Gastroesophageal sphincter (tissue), 4 donors: Measurements from ENCODE around the gene SMIM45.

ENCODE experiments used
- ATAC-seq: fragments of 150-250 bp; one replicate; pipeline ENCODE4 v1.9.1; 2016; ENCODE audit warnings: mild to moderate bottlenecking, moderate library complexity
- H3K27ac ChIP-seq, 4 donors: fragments of 200-600 bp; sonication (generic) in 3 of 4; 1 replicate in 3 of 4; 2 replicates in 1 of 4; pipeline ENCODE4 v1.5.1; 2016 to 2019
- H3K27me3 ChIP-seq: fragments of 200-600 bp; sonication (generic); one replicate; pipeline ENCODE4 v1.5.1; 2019
- H3K36me3 ChIP-seq, 2 donors: fragments of 200-600 bp; sonication (generic); one replicate each; pipeline ENCODE4 v1.5.1; 2019; ENCODE audit warnings: control low read depth in 1 of 2
- H3K4me1 ChIP-seq, 3 donors: fragments of 200-600 bp; sonication (generic); 1 replicate in 2 of 3; 2 replicates in 1 of 3; pipeline ENCODE4 v1.5.1; 2016 to 2019; ENCODE audit warnings: control low read depth in 2 of 3
- H3K4me3 ChIP-seq, 2 donors: fragments of 200-600 bp; sonication (generic); one replicate each; pipeline ENCODE4 v1.5.1; 2019; ENCODE audit warnings: mild to moderate bottlenecking in 1 of 2, moderate library complexity in 1 of 2
- H3K9me3 ChIP-seq, 3 donors: fragments of 200-600 bp; sonication (generic); one replicate each; pipeline ENCODE4 v1.5.1; 2017 to 2019; ENCODE audit warnings: control low read depth in 2 of 3
- CTCF ChIP-seq, 4 experiments: fragments of 200-600 bp in 2 of 4; fragments of 450-650 bp in 2 of 4; sonication (generic) in 1 of 4; IDR thresholded peaks; one replicate each; pipeline ENCODE4 v1.5.1; 2017 to 2019; ENCODE audit warnings: antibody characterized with exemption in 4 of 4, mild to moderate bottlenecking in 2 of 4, moderate library complexity in 2 of 4
- EP300 ChIP-seq: sonication (generic); formaldehyde crosslinking; IDR thresholded peaks from one replicate; pipeline ENCODE4 v1.6.1; 2017; ENCODE audit warnings: antibody characterized with exemption, mild to moderate bottlenecking
- POLR2A ChIP-seq, 2 donors: fragments of 450-650 bp; IDR thresholded peaks; one replicate each; pipeline ENCODE4 v1.6.1; 2017; ENCODE audit warnings: antibody characterized with exemption in 2 of 2, mild to moderate bottlenecking in 2 of 2, moderate library complexity in 1 of 2
- POLR2AphosphoS5 ChIP-seq: sonication (generic); formaldehyde crosslinking; IDR thresholded peaks from one replicate; pipeline ENCODE4 v1.6.1; 2017; ENCODE audit warnings: antibody characterized with exemption
- WGBS, 2 donors: methylation state at CpG; one replicate each; pipeline ENCODE4 v1.1.5; 2018; ENCODE audit warnings: low coverage in 1 of 2; 5-methylcytosine and 5-hydroxymethylcytosine counted together

The SMIM45 gene

GRCh38 chr22:41974691-41975290, 22.8 kb downstream of the SMIM45 start:
- Histone ChIP-seq H3K4me3 (no peak overlapping the region), H3K27me3 (peaks cover 85% of the 10 kb centered on the region), H3K27ac (no peak overlapping the region), H3K36me3 (no peaks in the 10 kb centered on the region), H3K9me3 (no peaks in the 10 kb centered on the region), H3K4me1 (peaks cover 0 to 16% (median 9%) of the 10 kb centered on the region in 3 donors)
- no peak for ATAC-seq
- 49 to 52% methylated on average over 5 to 7 of the region's 10 CpGs for WGBS, 2 donors
- TF ChIP-seq CTCF (IDR thresholded peaks at IDR 0.05) (no peak), POLR2AphosphoS5 (no peak), EP300 (no peak), POLR2A (IDR thresholded peaks at IDR 0.05) (no peak)

GRCh38 chr22:41975299-41976069, 23.5 kb downstream of the SMIM45 start:
- Histone ChIP-seq H3K36me3 (no peaks in the 10 kb centered on the region), H3K4me1 (peaks cover 0 to 16% (median 9%) of the 10 kb centered on the region in 3 donors), H3K9me3 (no peaks in the 10 kb centered on the region), H3K27me3 (peaks cover 79% of the 10 kb centered on the region), H3K27ac (no peak overlapping the region), H3K4me3 (no peak overlapping the region)
- 53 to 72% methylated on average over 12 of the region's 12 CpGs for WGBS, 2 donors
- no peak for ATAC-seq
- no peak for TF ChIP-seq POLR2A (IDR thresholded peaks at IDR 0.05)

- peaks cover 71% of the 10 kb centered on the region for H3K27me3 ChIP-seq
- ATAC-seq: peak; percentile 60
- 36 to 50% methylated on average over 2 to 3 of the region's 72 CpGs for WGBS, 2 donors
- no peaks in the 10 kb centered on the region for H3K36me3 ChIP-seq
- no peaks in the 10 kb centered on the region for H3K9me3 ChIP-seq
- peaks cover 0 to 16% (median 9%) of the 10 kb centered on the region in 3 donors for H3K4me1 ChIP-seq
- peak overlapping the region in 1 of 2 donors; percentile 54 for H3K4me3 ChIP-seq
- TF ChIP-seq EP300: no peak
- no peak for TF ChIP-seq POLR2A (IDR thresholded peaks at IDR 0.05)
- no peak for TF ChIP-seq POLR2AphosphoS5
- TF ChIP-seq CTCF (IDR thresholded peaks at IDR 0.05): no peak
- H3K27ac ChIP-seq: no peak overlapping the region
These were observed 24.3 kb downstream of the SMIM45 start for GRCh38 chr22:41976070-41976901.

GRCh38 chr22:41976961-41977566, 25.1 kb downstream of the SMIM45 start:
- WGBS, 2 donors: 3% methylated on average over 7 of the region's 46 CpGs; no CpG with 5 or more reads in 1 of the 2 donors
- Histone ChIP-seq H3K27me3 (peaks cover 64% of the 10 kb centered on the region), H3K9me3 (no peaks in the 10 kb centered on the region), H3K36me3 (no peaks in the 10 kb centered on the region), H3K4me1 (peaks cover 0 to 16% (median 9%) of the 10 kb centered on the region in 3 donors), H3K27ac (no peak overlapping the region), H3K4me3 (peak overlapping the region in 1 of 2 donors; percentile 54)
- ATAC-seq: no peak
- TF ChIP-seq POLR2A (IDR thresholded peaks at IDR 0.05) (no peak), CTCF (IDR thresholded peaks at IDR 0.05) (no peak), POLR2AphosphoS5 (no peak), EP300 (no peak)

GRCh38 chr22:41978732-41979131, 26.8 kb downstream of the SMIM45 start:
- ATAC-seq: no peak
- no peaks in the 10 kb centered on the region for H3K36me3 ChIP-seq
- 83 to 100% methylated on average over 1 of the region's 1 CpG for WGBS, 2 donors

More at GRCh38 chr22:41978732-41979131, 26.8 kb downstream of the SMIM45 start:
- Histone ChIP-seq H3K27ac (no peak overlapping the region), H3K4me3 (no peak overlapping the region), H3K27me3 (peaks cover 47% of the 10 kb centered on the region), H3K9me3 (no peaks in the 10 kb centered on the region), H3K4me1 (peaks cover 0 to 16% (median 9%) of the 10 kb centered on the region in 3 donors)
- TF ChIP-seq POLR2A (IDR thresholded peaks at IDR 0.05): no peak
- no peak for TF ChIP-seq CTCF (IDR thresholded peaks at IDR 0.05)
- TF ChIP-seq EP300: no peak
- no peak for TF ChIP-seq POLR2AphosphoS5
